HepG2 (cell line): Measurements from ENCODE around the gene EBPL. TPM values are rescaled to one million over a fixed set of nuclear protein-coding genes. Genes with fewer than 3 reads are reported as not detected.

ENCODE experiments used
- CREM ChIP-seq, 2 experiments: sonication (generic) in 1 of 2; formaldehyde crosslinking in 1 of 2; IDR thresholded peaks; 2 replicates each; pipeline versions ENCODE4 v1.4.0 to v1.6.1; 2016 to 2020; ENCODE audit warnings: antibody characterized with exemption in 1 of 2, mild to moderate bottlenecking in 1 of 2, missing genetic modification reagents in 1 of 2
- HNF4G ChIP-seq, 2 experiments: sonication (generic) in 1 of 2; formaldehyde crosslinking in 1 of 2; IDR thresholded peaks; 2 replicates each; pipeline versions ENCODE4 v1.4.0 to v1.6.1; 2011 to 2020; ENCODE audit warnings: borderline replicate concordance in 2 of 2, low read depth in 2 of 2, mild to moderate bottlenecking in 2 of 2, low read length in 1 of 2, missing genetic modification reagents in 1 of 2, moderate library complexity in 1 of 2
- KLF6 ChIP-seq: IDR thresholded peaks from 2 replicates; pipeline ENCODE4 v1.8.0; 2016; ENCODE audit warnings: missing biosample characterization, missing genetic modification reagents
- KMT2A ChIP-seq: sonication (generic); formaldehyde crosslinking; IDR thresholded peaks from 2 replicates; pipeline ENCODE4 v1.4.0; 2020; ENCODE audit warnings: missing genetic modification reagents
- MEIS1 ChIP-seq: sonication (generic); formaldehyde crosslinking; IDR thresholded peaks from 2 replicates; pipeline ENCODE4 v1.9.0; 2021; ENCODE audit warnings: mild to moderate bottlenecking, missing genetic modification reagents, moderate library complexity, borderline replicate concordance
- MEIS2 ChIP-seq: sonication (generic); formaldehyde crosslinking; IDR thresholded peaks from 2 replicates; pipeline ENCODE4 v1.9.0; 2021; ENCODE audit warnings: mild to moderate bottlenecking, missing genetic modification reagents
- MTA1 ChIP-seq: sonication (generic); formaldehyde crosslinking; IDR thresholded peaks from 2 replicates; pipeline ENCODE4 v1.4.0; 2020; ENCODE audit warnings: missing genetic modification reagents, mild to moderate bottlenecking, borderline replicate concordance
- MTF1 ChIP-seq: sonication (generic); formaldehyde crosslinking; IDR thresholded peaks from 2 replicates; pipeline ENCODE4 v1.5.0; 2020; ENCODE audit warnings: missing genetic modification reagents
- RARG ChIP-seq: sonication (generic); formaldehyde crosslinking; IDR thresholded peaks from 2 replicates; pipeline ENCODE4 v1.4.0; 2020; ENCODE audit warnings: low read depth, mild to moderate bottlenecking, missing genetic modification reagents
- SRY ChIP-seq: sonication (generic); formaldehyde crosslinking; IDR thresholded peaks from 2 replicates; pipeline ENCODE4 v1.8.0; 2022; ENCODE audit warnings: mild to moderate bottlenecking, missing genetic modification reagents
- U2AF1 ChIP-seq: fragments of 200-400 bp; formaldehyde crosslinking; optimal IDR thresholded peaks from 2 replicates; pipeline ENCODE3; 2017; ENCODE audit warnings: mild to moderate bottlenecking, low read depth, low read length
- ZNF510 ChIP-seq: sonication (generic); formaldehyde crosslinking; IDR thresholded peaks from 2 replicates; pipeline ENCODE4 v1.4.0; 2020; ENCODE audit warnings: low read depth, mild to moderate bottlenecking, missing genetic modification reagents
- ZNF598 ChIP-seq: sonication (generic); formaldehyde crosslinking; IDR thresholded peaks from 2 replicates; pipeline ENCODE4 v1.5.1; 2020; ENCODE audit warnings: mild to moderate bottlenecking, missing genetic modification reagents, borderline replicate concordance
- ZNF782 ChIP-seq: sonication (generic); formaldehyde crosslinking; IDR thresholded peaks from 2 replicates; pipeline ENCODE4 v1.4.0; 2020; ENCODE audit warnings: missing genetic modification reagents, mild to moderate bottlenecking, borderline replicate concordance
- polyA plus RNA-seq, 8 experiments: library from polyadenylated mRNA; depleted of rRNA in 3 of 8; stranded (reverse) in 7 of 8; unstranded in 1 of 8; fragments of >200 nt; fragmentation: Illumina TruSeq in 4 of 8; extraction: Trizol in 4 of 8; gene quantifications; 2 replicates each; pipeline versions ENCODE4 v1.2.1 to v1.2.3, GENCODE V29; 2011 to 2016; ENCODE audit warnings: low read depth in 4 of 8, missing spikeins in 1 of 8, mixed read lengths in 1 of 8; ENCODE audit not compliant: insufficient read depth in 1 of 8
- total RNA-seq, 5 experiments: library from RNA; depleted of rRNA; stranded (reverse); fragments of >200 nt; fragmentation: Illumina TruSeq; extraction: Trizol; gene quantifications; 2 replicates each; pipeline ENCODE4 v1.2.3, GENCODE V29; 2016; ENCODE audit warnings: low read depth in 1 of 5
- TF ChIP-seq, protein P1 (sequence below): sonication (generic); formaldehyde crosslinking; IDR thresholded peaks from 2 replicates; pipeline ENCODE4 v1.4.0; 2020; ENCODE audit warnings: missing genetic modification reagents, borderline replicate concordance
- TF ChIP-seq, protein P2 (sequence below), 2 experiments: sonication (generic) in 1 of 2; formaldehyde crosslinking in 1 of 2; IDR thresholded peaks; 2 replicates each; pipeline versions ENCODE4 v1.4.0 to v1.6.1; 2016 to 2020; ENCODE audit warnings: borderline replicate concordance in 1 of 2, low read depth in 1 of 2, mild to moderate bottlenecking in 1 of 2, missing genetic modification reagents in 1 of 2
- TF ChIP-seq, protein P3 (sequence below): sonication (generic); formaldehyde crosslinking; IDR thresholded peaks from 2 replicates; pipeline ENCODE4 v1.5.0; 2020; ENCODE audit warnings: missing genetic modification reagents

The EBPL gene
- total and polyA plus RNA-seq, 2 of the 13 experiments (the other 11 are each of a cell fraction or from before 2014, with no cell fraction given): 96.5 to 152 TPM

DNA sequence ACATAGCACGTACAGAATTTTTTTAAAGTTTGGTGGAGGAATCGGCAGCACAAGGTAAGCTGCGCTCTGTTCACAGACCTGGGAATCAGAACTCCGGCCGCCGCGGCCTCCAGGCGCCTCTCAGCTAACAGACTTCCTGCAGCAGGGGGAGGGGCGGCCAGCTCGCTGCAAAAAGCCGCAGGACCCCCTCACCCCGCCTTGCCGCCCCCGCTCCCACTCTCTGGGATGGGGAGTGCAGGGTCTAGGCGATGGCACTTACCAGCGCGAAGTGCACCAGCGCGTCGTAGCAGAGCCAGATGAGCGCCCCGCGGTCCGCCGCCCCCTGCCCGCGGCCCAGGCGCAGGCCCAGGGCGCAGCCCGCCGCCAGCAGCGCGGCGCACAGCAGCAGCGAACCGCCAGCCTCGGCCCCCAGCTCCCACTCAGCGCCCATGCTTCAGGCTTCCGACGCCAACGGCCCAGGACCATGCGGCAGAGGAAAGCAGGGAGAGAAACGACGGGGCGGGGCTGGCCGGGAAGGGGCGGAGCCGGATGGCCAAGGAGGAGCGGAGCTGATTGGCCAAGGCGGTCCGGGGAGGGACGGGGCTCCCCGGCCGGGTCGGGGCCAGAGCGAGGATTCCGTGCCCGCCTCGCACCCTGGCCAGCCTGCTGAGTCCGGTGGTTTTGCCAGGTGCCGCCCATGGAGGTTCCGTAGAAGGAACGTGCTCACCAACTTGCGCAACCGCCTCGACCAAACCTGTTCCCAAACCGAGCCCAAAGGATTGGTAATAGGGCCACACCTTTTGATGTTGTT, at the start of gene EBPL (continued):
- TF ChIP-seq, protein P1, sequence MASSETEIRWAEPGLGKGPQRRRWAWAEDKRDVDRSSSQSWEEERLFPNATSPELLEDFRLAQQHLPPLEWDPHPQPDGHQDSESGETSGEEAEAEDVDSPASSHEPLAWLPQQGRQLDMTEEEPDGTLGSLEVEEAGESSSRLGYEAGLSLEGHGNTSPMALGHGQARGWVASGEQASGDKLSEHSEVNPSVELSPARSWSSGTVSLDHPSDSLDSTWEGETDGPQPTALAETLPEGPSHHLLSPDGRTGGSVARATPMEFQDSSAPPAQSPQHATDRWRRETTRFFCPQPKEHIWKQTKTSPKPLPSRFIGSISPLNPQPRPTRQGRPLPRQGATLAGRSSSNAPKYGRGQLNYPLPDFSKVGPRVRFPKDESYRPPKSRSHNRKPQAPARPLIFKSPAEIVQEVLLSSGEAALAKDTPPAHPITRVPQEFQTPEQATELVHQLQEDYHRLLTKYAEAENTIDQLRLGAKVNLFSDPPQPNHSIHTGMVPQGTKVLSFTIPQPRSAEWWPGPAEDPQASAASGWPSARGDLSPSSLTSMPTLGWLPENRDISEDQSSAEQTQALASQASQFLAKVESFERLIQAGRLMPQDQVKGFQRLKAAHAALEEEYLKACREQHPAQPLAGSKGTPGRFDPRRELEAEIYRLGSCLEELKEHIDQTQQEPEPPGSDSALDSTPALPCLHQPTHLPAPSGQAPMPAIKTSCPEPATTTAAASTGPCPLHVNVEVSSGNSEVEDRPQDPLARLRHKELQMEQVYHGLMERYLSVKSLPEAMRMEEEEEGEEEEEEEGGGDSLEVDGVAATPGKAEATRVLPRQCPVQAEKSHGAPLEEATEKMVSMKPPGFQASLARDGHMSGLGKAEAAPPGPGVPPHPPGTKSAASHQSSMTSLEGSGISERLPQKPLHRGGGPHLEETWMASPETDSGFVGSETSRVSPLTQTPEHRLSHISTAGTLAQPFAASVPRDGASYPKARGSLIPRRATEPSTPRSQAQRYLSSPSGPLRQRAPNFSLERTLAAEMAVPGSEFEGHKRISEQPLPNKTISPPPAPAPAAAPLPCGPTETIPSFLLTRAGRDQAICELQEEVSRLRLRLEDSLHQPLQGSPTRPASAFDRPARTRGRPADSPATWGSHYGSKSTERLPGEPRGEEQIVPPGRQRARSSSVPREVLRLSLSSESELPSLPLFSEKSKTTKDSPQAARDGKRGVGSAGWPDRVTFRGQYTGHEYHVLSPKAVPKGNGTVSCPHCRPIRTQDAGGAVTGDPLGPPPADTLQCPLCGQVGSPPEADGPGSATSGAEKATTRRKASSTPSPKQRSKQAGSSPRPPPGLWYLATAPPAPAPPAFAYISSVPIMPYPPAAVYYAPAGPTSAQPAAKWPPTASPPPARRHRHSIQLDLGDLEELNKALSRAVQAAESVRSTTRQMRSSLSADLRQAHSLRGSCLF (CRISPR knock-in tag): 0 out of 2 replicates have a peak, but pooled peaks have one; percentile 40
- 0 out of 2 replicates have a peak, but pooled peaks have one; percentile 26 for TF ChIP-seq ZNF598 (CRISPR knock-in tag)
- TF ChIP-seq KLF6 (CRISPR knock-in tag): peak; percentile 84; the same call in 1 of the 2 replicates
- TF ChIP-seq MTF1: peak; percentile 48; the same call in 1 of the 2 replicates
- TF ChIP-seq HNF4G (IDR thresholded peaks at IDR 0.05; ENCODE audit: borderline replicate concordance, low read depth, low read length): no peak
- peak; percentile 35; the same call in 1 of the 2 replicates for TF ChIP-seq HNF4G (CRISPR knock-in tag; IDR thresholded peaks at IDR 0.05; ENCODE audit: borderline replicate concordance, low read depth)
- no peak for TF ChIP-seq KMT2A (CRISPR knock-in tag)
- TF ChIP-seq, protein P2, sequence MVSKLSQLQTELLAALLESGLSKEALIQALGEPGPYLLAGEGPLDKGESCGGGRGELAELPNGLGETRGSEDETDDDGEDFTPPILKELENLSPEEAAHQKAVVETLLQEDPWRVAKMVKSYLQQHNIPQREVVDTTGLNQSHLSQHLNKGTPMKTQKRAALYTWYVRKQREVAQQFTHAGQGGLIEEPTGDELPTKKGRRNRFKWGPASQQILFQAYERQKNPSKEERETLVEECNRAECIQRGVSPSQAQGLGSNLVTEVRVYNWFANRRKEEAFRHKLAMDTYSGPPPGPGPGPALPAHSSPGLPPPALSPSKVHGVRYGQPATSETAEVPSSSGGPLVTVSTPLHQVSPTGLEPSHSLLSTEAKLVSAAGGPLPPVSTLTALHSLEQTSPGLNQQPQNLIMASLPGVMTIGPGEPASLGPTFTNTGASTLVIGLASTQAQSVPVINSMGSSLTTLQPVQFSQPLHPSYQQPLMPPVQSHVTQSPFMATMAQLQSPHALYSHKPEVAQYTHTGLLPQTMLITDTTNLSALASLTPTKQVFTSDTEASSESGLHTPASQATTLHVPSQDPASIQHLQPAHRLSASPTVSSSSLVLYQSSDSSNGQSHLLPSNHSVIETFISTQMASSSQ (IDR thresholded peaks at IDR 0.05; ENCODE audit: low read depth): no peak
- TF ChIP-seq, protein P2 (CRISPR knock-in tag; IDR thresholded peaks at IDR 0.05; ENCODE audit: borderline replicate concordance): peak; percentile 58; the same call in 1 of the 2 replicates
- TF ChIP-seq RARG (CRISPR knock-in tag): no peak
- TF ChIP-seq, protein P3, sequence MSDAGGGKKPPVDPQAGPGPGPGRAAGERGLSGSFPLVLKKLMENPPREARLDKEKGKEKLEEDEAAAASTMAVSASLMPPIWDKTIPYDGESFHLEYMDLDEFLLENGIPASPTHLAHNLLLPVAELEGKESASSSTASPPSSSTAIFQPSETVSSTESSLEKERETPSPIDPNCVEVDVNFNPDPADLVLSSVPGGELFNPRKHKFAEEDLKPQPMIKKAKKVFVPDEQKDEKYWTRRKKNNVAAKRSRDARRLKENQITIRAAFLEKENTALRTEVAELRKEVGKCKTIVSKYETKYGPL (CRISPR knock-in tag): no peak
- TF ChIP-seq MEIS1 (CRISPR knock-in tag): peak; percentile 65; the same call in 1 of the 2 replicates
- peak; percentile 51 for TF ChIP-seq ZNF782
- no peak for TF ChIP-seq MTA1 (CRISPR knock-in tag)
- no peak for TF ChIP-seq CREM (IDR thresholded peaks at IDR 0.05)
- no peak for TF ChIP-seq CREM (CRISPR knock-in tag; IDR thresholded peaks at IDR 0.05)
- peak; percentile 97 for TF ChIP-seq SRY
- TF ChIP-seq MEIS2: peak; percentile 95
- no peak for TF ChIP-seq ZNF510
- TF ChIP-seq U2AF1: no peak
